Stimulated activated CD8-positive, alpha-beta memory T cell treated with anti-CD3 and anti-CD28 coated beads, Interleukin-4, amount 100 ng/mL, for 1 hour (primary cell): ENCODE results near the gene FBXL13.
"Not testable (repeated sequence)": the region's sequence is repeated elsewhere in the genome, so short reads cannot be mapped to it uniquely, and the experiment has no call there.

ENCODE experiments used
- DNase-seq, 2 donors: peaks; one replicate each; pipeline ENCODE4 v3.0.0-alpha.2; 2020; ENCODE audit warnings: low read depth in 2 of 2, low spot score in 1 of 2

Gene FBXL13

GRCh38 chr7:102776217-102776616 is 298.4 kb downstream of the FBXL13 start:
- DNase-seq: not testable (repeated sequence)

DNA sequence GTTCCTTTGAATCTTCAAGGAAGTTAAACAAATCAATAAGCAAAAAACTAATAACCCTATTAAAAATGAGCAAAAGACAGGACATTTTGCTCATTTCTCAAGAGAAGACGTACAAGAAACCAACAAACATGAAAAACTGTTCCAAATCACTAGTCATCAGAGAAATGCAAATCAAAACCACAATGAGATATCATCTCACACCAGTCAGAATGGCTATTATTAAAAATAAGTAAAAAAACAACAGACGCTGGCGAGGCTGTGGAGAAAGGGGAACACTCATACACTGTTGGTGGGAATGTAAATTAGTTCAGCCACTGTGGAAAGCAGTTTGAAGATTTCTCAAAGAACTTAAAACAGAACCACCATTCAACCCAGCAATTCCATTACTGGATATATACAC is 304.1 kb downstream of the FBXL13 start:
- not testable (repeated sequence) for DNase-seq

GRCh38 chr7:102769657-102770192 is 304.9 kb downstream of the FBXL13 start:
- DNase-seq: not testable (repeated sequence)

DNA sequence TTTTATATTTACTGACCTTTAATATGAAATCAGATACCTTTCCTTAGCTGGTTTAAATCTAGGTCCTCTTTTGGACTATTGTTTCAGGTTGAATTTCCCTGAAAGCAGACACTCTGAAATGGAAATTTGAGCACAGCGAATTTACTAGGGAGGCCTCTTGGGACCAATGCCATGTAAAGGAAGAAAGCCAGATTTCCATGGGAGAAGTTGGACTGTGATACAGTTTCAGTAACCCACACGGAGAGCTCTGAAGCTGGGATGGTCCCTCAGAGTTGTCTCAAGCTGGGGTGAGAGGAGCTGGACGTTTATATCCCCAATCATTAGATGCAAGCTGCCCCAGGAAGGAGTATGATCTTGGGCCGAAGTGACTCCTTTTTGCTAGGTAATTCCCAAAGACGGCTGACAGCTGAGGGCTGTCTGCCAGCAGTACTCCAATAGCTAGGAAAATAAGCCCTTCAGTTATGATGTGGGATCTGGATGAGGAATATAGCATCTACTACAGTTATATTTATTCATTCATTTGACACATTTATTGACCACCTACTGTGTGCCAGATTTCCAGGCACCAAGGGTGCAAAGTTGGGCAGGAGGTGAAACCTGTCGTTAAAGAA is 311.2 kb downstream of the FBXL13 start:
- DNase-seq: not testable (repeated sequence)
